GM12875 (cell line): ENCODE results near the gene CRIP2.

Experiments used
- H3K4me3 ChIP-seq: one replicate; pipeline ENCODE4 v1.5.1; 2011; ENCODE audit warnings: low read depth, low read length, control low read depth
- TF ChIP-seq, protein P1 (sequence below): IDR thresholded peaks from 2 replicates; pipeline ENCODE4 v1.5.1; 2011; ENCODE audit warnings: low read depth, mild to moderate bottlenecking, control low read depth, inconsistent platforms, low read length, moderate library complexity, borderline replicate concordance; ENCODE audit not compliant: insufficient read depth

The CRIP2 gene

DNA sequence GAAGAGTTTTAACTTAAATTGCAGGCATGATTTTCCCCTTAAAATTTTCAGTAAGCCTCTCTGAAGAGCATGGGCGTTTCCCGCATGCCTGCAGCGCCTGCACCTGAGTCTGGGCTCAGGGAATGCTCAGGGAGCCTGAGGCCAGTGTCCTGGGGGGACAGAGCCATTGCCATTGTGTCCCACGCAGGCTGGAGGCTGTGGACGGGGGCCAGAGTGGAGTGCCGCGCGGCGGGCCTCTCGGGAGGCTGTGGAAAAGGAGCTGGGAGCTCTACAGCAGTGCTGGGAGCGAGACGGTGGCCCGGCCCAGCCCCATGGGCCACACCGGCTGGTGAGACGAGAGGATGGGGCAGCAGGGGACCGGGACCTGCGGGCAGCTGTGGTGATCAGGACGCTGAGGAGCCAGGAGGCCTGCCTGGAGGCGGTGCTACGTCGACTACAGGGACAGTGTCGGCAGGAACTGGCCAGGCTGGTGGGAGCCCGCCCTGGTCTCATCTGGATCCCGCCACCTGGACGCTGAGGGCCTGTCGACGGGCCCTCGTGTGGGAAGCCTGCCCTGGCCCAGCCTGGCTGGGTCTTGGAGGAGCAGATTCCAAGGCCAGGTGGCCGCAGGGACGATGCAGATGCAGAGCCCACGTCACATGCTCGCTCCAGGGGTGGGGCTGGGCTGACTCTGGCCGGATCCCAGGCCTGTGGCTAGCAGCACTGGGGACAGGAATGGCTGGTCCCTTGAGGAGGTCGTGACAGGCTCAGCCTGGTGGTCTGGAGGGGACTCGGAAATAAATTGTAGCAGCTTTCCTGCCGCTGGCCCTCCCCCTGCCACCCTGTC, 24.0 kb downstream of the CRIP2 start:
- H3K4me3 ChIP-seq, result no peak overlapping the region
- TF ChIP-seq, protein P1, sequence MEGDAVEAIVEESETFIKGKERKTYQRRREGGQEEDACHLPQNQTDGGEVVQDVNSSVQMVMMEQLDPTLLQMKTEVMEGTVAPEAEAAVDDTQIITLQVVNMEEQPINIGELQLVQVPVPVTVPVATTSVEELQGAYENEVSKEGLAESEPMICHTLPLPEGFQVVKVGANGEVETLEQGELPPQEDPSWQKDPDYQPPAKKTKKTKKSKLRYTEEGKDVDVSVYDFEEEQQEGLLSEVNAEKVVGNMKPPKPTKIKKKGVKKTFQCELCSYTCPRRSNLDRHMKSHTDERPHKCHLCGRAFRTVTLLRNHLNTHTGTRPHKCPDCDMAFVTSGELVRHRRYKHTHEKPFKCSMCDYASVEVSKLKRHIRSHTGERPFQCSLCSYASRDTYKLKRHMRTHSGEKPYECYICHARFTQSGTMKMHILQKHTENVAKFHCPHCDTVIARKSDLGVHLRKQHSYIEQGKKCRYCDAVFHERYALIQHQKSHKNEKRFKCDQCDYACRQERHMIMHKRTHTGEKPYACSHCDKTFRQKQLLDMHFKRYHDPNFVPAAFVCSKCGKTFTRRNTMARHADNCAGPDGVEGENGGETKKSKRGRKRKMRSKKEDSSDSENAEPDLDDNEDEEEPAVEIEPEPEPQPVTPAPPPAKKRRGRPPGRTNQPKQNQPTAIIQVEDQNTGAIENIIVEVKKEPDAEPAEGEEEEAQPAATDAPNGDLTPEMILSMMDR, result no peak

DNA sequence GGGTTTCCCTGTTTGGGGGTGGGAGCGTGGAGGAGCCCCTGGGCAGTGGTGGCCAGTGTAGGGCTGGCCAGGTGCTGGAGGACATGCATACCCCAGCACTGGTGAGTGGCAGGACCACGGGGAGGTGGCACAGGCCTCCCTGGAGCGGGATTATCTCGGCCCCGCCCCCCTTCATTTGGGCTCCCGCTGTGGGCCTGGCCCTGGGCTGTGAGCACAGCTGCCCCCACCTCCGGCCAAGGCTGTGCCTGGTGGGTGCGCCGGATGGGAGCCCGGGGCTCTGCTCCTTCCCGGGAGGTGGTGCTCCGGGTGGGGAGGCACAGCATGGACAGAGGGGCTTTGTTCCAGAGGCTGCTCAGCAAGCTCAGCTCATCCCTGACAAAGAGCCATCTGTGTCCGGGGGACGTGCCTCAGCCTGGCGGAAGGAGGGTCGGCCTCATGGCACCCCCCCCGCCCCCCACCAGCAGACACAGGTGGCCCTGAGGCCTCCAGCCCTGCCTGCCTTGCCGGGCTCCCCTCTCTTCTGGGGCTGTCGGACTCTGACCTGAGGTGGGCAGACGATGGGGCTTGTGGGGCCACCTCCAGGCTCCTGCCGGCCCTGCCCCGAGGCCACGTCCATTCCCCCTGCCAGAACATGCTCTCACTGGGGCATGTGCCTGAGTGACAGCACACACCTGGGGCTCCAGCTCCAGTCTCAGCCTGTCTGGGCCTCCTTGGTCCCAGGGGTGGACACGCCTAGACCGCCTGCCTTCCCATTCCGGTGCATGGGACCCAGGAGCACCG, 24.8 kb downstream of the CRIP2 start:
- TF ChIP-seq, protein P1, result no peak

DNA sequence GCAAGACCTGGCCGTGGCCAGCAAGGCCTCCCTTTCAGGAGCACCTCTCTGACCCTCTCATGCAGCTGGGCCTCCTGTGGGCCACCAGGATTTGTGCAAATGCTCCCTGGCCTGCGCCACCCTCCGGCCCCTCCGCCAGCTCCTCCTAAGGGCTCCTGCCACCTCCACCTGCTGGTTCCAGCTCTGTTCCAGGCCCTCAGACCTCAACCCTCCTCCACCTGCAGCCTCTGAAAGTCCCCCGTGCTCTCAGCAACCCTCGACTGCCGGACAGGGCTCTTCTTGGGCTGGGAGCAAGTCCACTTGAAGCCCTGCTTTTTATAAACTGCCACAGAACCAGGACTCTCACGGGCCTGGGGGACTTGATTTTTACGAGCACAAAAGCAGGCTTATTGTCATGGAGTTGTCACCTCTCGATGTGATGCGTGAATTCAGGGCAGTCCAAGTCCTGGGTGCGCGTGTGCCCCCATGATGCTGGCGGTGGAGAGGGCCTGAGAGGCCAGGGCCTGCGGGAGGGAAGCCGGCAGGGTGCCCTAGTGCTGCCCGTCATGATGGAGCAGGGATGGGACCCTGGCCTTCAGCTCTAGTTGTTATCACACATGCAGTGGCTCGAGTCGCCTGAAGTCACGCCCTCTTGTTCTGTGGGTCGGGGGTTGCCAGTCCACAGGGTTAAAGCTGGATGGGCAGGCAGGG, 25.6 kb downstream of the CRIP2 start:
- TF ChIP-seq, protein P1, result no peak
- H3K4me3 ChIP-seq, result no peak overlapping the region

More for the DNA sequence above, 24.8 kb downstream of the CRIP2 start:
- H3K4me3 ChIP-seq, result no peak overlapping the region

DNA sequence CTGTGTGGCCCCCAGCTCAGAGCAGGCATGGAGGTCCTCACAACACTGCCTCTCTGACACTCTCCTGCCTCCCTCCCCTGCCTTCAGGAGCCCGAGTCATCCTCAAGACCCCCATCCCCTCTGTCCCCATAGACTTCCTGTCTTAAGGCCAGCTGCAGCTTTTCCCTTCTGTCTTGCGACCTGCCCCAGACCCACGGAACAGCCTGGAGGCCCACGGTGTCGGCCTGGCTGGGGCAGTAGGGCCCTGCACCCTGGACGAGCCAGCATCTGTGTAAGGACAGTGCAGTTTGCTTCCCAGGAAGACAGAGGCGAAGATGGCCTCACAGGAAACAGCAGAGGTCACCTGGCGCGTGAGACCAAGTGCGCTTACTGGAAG, 26.1 kb downstream of the CRIP2 start:
- no peak overlapping the region for H3K4me3 ChIP-seq
- TF ChIP-seq, protein P1, result no peak

DNA sequence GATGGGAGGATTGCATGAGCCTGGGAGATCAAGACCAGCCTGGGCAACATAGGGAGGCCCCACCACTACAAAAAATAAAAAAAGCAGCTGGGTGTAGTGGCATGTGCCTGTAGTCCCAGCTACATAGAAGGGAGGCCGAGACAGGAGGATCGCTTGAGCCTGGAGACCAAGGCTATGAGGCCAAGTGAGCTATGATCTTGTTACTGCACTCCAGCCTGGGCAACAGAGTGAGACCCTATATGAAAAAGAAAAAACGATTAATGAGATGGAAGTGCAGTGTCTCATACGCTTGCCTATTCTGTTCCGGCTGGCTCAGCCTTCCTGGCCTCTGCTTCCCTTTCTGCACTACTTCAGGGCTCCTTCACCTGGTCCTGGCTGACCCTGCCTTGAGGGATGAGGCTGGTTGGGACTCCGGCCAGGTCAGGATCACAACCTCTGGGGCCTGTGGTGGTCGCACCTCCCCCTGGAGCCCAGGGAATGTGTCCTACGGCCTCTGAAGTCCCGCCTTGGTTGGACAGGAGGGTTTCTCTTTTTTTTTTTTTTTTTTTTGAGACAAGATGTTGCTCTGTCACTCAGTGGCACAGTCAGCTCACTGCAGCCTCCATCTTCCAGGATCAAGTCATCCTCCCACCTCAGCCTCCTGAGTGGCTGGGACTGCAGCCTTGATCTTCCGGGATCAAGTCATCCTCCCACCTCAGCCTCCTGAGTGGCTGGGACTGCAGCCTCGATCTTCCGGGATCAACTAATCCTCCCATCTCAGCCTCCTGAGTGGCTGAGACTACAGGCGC, 27.1 kb downstream of the CRIP2 start:
- TF ChIP-seq, protein P1, result no peak
- H3K4me3 ChIP-seq, result no peak overlapping the region

DNA sequence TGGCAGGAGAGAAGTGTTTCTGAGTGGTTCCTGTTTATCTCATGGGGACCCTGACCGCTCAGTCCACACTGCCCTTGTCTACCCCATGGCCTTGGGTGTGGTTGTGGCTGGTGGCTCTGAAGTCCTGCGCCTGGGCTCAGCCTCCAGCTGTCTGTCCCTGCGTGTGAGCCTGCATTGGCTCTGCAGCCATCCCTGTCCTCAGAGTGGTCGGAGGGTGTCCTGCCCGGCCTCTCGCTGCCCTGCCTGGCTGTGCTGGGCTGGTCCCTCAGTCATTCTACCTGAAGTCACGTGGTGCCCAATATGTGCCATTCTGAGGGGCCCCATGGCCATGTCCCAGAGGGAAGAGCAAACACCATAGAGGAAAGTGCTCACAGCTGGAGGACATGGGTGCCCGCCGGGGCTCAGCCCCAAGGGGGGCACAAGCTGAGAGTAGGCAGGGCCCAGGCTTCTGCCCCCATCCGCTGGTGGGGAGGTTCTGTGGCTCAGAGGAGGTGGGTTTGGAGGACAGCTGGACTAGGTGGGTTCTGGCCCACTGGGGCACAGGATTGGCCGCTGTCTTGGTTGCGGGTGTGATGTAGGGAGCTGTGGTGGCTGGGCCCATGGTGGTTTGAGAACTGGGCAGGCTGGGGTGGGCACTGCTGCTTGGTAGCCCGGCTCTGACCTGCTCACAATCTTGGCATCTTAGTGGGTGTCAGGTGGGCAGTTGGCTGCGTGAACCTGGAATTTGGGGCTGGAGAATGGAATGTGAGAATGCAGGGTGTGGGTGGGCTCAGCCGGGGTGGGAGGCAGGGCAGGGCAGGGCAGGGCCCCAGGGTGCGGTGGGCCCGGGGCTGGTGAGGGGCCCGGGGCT, 28.1 kb downstream of the CRIP2 start:
- no peak overlapping the region for H3K4me3 ChIP-seq
- TF ChIP-seq, protein P1, result no peak
